ENCODE data around the gene PPP6C. TPM values are rescaled to one million over a fixed set of nuclear protein-coding genes. Genes with fewer than 3 reads are reported as not detected.

PPP6C gene
- total and polyA plus RNA-seq, 2 donors (not counting 3 experiments of a cell fraction or from before 2014, with no cell fraction given): 19.3 to 42.6 TPM

DNA sequence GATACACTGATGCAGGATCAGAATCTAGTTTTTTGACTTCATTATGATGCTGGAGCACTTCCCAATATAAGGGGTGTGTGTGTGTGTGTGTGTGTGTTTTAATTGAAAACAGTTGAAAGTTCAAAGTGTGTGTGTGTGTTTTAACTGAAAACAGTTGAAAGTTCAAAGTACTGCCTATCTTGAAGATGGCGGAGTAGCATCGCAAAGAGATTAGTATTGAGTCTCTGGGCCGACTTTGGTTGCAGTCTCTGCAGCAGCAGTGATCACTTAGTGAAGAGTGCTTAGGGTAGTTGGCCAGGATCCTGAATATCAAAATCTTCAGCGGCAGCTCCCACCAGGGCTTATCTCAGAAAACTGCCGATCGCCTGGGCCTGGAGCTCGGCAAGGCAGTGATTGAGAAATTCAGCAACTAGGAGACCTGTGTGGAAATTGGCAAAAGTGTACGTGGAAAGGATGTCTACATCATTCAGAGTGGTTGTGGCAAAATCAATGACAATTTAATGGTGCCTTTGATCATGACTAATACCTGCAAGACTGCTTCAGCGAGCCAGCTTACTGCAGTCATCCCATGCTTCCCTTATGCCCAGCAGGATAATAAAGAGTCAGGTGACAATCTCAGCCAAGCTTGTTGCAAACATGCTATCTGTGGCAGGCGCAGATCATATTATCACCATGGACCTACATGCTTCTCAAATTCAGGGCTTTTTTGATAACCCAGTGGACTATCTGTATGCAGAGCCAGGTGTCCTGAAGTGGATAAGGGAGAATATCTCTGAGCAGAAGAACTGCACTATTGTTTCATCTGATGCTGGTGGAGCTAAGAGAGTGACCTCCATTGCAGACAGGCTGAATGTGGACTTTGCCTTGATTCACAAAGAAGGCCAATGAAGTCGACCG lies 39.0 kb downstream of the PPP6C start:
- FAIRE-seq (no peak), DNase-seq (ENCODE audit: low read depth, low spot score) (no peak)
- H3K9me3 ChIP-seq (replicated peaks; ENCODE audit: control insufficient read depth, insufficient read depth, low read length): no peaks in the 10 kb centered on the region
- POLR2A ChIA-PET: no interaction called here
- dilution Hi-C loops (cut with MboI; ENCODE audit: extremely low pct_ligation_motif_present, low sequenced_read_pairs) (no loop called here), intact Hi-C loops (cut with micrococcal nuclease) (no loop called here)
- no peak overlapping the region for H3K4me3 ChIP-seq (replicated peaks in 1 of 3; ENCODE audit: insufficient read depth in 1 of 3, low read depth in 1 of 3, low read length in 3 of 3)
- no TSS peak for BruUV-seq (replicated peaks)
- no peaks in the 10 kb centered on the region for H3K9me1 ChIP-seq (replicated peaks; ENCODE audit: control insufficient read depth, extremely low read depth, insufficient read depth, low read length)
- no peaks in the 10 kb centered on the region for H3K27me3 ChIP-seq (ENCODE audit: control insufficient read depth in 2 of 2, insufficient read depth in 2 of 2, low read length in 2 of 2)
- TF ChIP-seq FOS (IDR thresholded peaks at IDR 0.05; ENCODE audit: borderline replicate concordance, insufficient read depth, low read length): no peak
- no peak for TF ChIP-seq CTCF (IDR thresholded peaks at IDR 0.05; ENCODE audit: extremely low read depth in 1 of 2, insufficient read depth in 1 of 2, low read depth in 1 of 2, low read length in 2 of 2)
- no peak for TF ChIP-seq MYC (IDR thresholded peaks at IDR 0.05; ENCODE audit: low read depth, low read length)
- TF ChIP-seq POLR2A (IDR thresholded peaks at IDR 0.05; ENCODE audit: low read depth, low read length): no peak
- TF ChIP-seq JUN (IDR thresholded peaks at IDR 0.05; ENCODE audit: borderline replicate concordance, insufficient read depth, insufficient read length, low read depth): no peak
- TF ChIP-seq EZH2 (IDR thresholded peaks at IDR 0.05; ENCODE audit: borderline replicate concordance, low read depth, low read length, severe bottlenecking): no peak
- no peak for TF ChIP-seq GATA2 (IDR thresholded peaks at IDR 0.05; ENCODE audit: insufficient read depth, insufficient read length, low read depth, low read length)
- TF ChIP-seq, protein P1, sequence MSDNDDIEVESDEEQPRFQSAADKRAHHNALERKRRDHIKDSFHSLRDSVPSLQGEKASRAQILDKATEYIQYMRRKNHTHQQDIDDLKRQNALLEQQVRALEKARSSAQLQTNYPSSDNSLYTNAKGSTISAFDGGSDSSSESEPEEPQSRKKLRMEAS (IDR thresholded peaks at IDR 0.05; ENCODE audit: insufficient read depth, insufficient read length): no peak
- TF ChIP-seq POLR2AphosphoS5 (IDR thresholded peaks at IDR 0.05; ENCODE audit: insufficient read depth, low read depth, low read length): no peak
- no peak overlapping the region for H3K9ac ChIP-seq (replicated peaks; ENCODE audit: extremely low read depth, insufficient read depth, low read length)
- H3K36me3 ChIP-seq (ENCODE audit: control insufficient read depth in 2 of 2, extremely low read depth in 1 of 2, insufficient read depth in 2 of 2, low read length in 2 of 2): peaks cover 12 to 19% of the 10 kb centered on the region in 2 experiments
- H4K20me1 ChIP-seq (replicated peaks; ENCODE audit: control insufficient read depth, extremely low read depth, insufficient read depth, low read length): no peaks in the 10 kb centered on the region
- H3K4me1 ChIP-seq (ENCODE audit: control insufficient read depth, extremely low read depth, insufficient read depth, low read length): no peaks in the 10 kb centered on the region
- CTCF ChIA-PET: interaction anchor here (1.0 kb wide), 1 partner anchor 235 kb away, joined by 3 read pairs; no protein-coding TSS in a partner anchor
- no peaks in the 10 kb centered on the region for H3K79me2 ChIP-seq (ENCODE audit: control insufficient read depth, insufficient read depth, low read length)
- H3K27ac ChIP-seq (ENCODE audit: insufficient read depth, low read depth, low read length): no peak overlapping the region
- H3K4me2 ChIP-seq (ENCODE audit: insufficient read depth, low read length): no peak overlapping the region
- no peak overlapping the region for H2AFZ ChIP-seq (ENCODE audit: low read depth, low read length)
